Measurements from ENCODE around the gene SCAMP1. TPM values are rescaled to one million over a fixed set of nuclear protein-coding genes. Genes with fewer than 3 reads are reported as not detected.
A peak's percentile ranks its signal among the peaks of the same experiment; 100 is the strongest.

The SCAMP1 gene
- total RNA-seq, 1 experiment from 2014 or later: 48.3 TPM

GRCh38 chr5:78501411-78502352, 141.3 kb downstream of the SCAMP1 start:
- in situ Hi-C loops (cut with HindIII; ENCODE audit: low pct_unique_long_range_greater_than_20kb, low sequenced_read_pairs): no loop called here

GRCh38 chr5:78503958-78504653, 143.7 kb downstream of the SCAMP1 start:
- in situ Hi-C loops (cut with HindIII; ENCODE audit: low pct_unique_long_range_greater_than_20kb, low sequenced_read_pairs): no loop called here
- DNase-seq (ENCODE audit: low read depth, low spot score): no peak

More at GRCh38 chr5:78501411-78502352, 141.3 kb downstream of the SCAMP1 start:
- peak; percentile 8 for DNase-seq (ENCODE audit: low read depth, low spot score)

GRCh38 chr5:78504704-78505677, 144.6 kb downstream of the SCAMP1 start:
- in situ Hi-C loops (cut with HindIII; ENCODE audit: low pct_unique_long_range_greater_than_20kb, low sequenced_read_pairs): no loop called here

GRCh38 chr5:78505860-78506259, 145.4 kb downstream of the SCAMP1 start:
- DNase-seq (ENCODE audit: low read depth, low spot score): no peak
- in situ Hi-C loops (cut with HindIII; ENCODE audit: low pct_unique_long_range_greater_than_20kb, low sequenced_read_pairs): no loop called here

More at GRCh38 chr5:78504704-78505677, 144.6 kb downstream of the SCAMP1 start:
- DNase-seq (ENCODE audit: low read depth, low spot score): no peak

- no peak for DNase-seq (ENCODE audit: low read depth, low spot score)
- in situ Hi-C loops (cut with HindIII; ENCODE audit: low pct_unique_long_range_greater_than_20kb, low sequenced_read_pairs): no loop called here
These were observed 146.0 kb downstream of the SCAMP1 start for GRCh38 chr5:78506261-78507024.

- DNase-seq (ENCODE audit: low read depth, low spot score): no peak
- in situ Hi-C loops (cut with HindIII; ENCODE audit: low pct_unique_long_range_greater_than_20kb, low sequenced_read_pairs): no loop called here
These were observed 147.1 kb downstream of the SCAMP1 start for GRCh38 chr5:78507531-78507930.

- in situ Hi-C loops (cut with HindIII; ENCODE audit: low pct_unique_long_range_greater_than_20kb, low sequenced_read_pairs): no loop called here
- no peak for DNase-seq (ENCODE audit: low read depth, low spot score)
These were observed 147.9 kb downstream of the SCAMP1 start for GRCh38 chr5:78508186-78508765.

GRCh38 chr5:78509145-78509865, 148.9 kb downstream of the SCAMP1 start:
- no peak for DNase-seq (ENCODE audit: low read depth, low spot score)
- in situ Hi-C loops (cut with HindIII; ENCODE audit: low pct_unique_long_range_greater_than_20kb, low sequenced_read_pairs): no loop called here

- DNase-seq (ENCODE audit: low read depth, low spot score): no peak
- in situ Hi-C loops (cut with HindIII; ENCODE audit: low pct_unique_long_range_greater_than_20kb, low sequenced_read_pairs): no loop called here
These were observed 149.7 kb downstream of the SCAMP1 start for GRCh38 chr5:78509884-78510769.

- DNase-seq (ENCODE audit: low read depth, low spot score): peak; percentile 95
- in situ Hi-C loops (cut with HindIII; ENCODE audit: low pct_unique_long_range_greater_than_20kb, low sequenced_read_pairs): no loop called here
These were observed 150.9 kb downstream of the SCAMP1 start for GRCh38 chr5:78511121-78511906.

- no peak for DNase-seq (ENCODE audit: low read depth, low spot score)
- in situ Hi-C loops (cut with HindIII; ENCODE audit: low pct_unique_long_range_greater_than_20kb, low sequenced_read_pairs): no loop called here
These were observed 152.0 kb downstream of the SCAMP1 start for GRCh38 chr5:78512435-78512834.

- in situ Hi-C loops (cut with HindIII; ENCODE audit: low pct_unique_long_range_greater_than_20kb, low sequenced_read_pairs): no loop called here
- no peak for DNase-seq (ENCODE audit: low read depth, low spot score)
These were observed 153.0 kb downstream of the SCAMP1 start for GRCh38 chr5:78513441-78513840.

GRCh38 chr5:78514427-78515330, 154.3 kb downstream of the SCAMP1 start:
- no peak for DNase-seq (ENCODE audit: low read depth, low spot score)
- in situ Hi-C loops (cut with HindIII; ENCODE audit: low pct_unique_long_range_greater_than_20kb, low sequenced_read_pairs): no loop called here

- DNase-seq (ENCODE audit: low read depth, low spot score): peak; percentile 24
- in situ Hi-C loops (cut with HindIII; ENCODE audit: low pct_unique_long_range_greater_than_20kb, low sequenced_read_pairs): no loop called here
These were observed 155.3 kb downstream of the SCAMP1 start for GRCh38 chr5:78515670-78516069.

All from SK-MEL-5 (cell line).